GM23338 (cell line): ENCODE results near the gene UPK3BL1. TPM values are rescaled to one million over a fixed set of nuclear protein-coding genes. Genes with fewer than 3 reads are reported as not detected.
"Not testable (repeated sequence)": the region's sequence is repeated elsewhere in the genome, so short reads cannot be mapped to it uniquely, and the experiment has no call there.

Experiments
- ATAC-seq: fragments of 200-7000 bp; cut with Tn5 transposase; 3 replicates; pipeline ENCODE4 v1.9.1; 2020
- DNase-seq: peaks from one replicate; pipeline ENCODE4 v3.0.0-alpha.2; 2015; ENCODE audit warnings: low spot score
- H2AFZ ChIP-seq: fragments of 200-600 bp; sonication (generic); 2 replicates; pipeline ENCODE4 v1.8.0; 2016; ENCODE audit warnings: antibody characterized with exemption, mild to moderate bottlenecking, moderate library complexity
- H3F3A ChIP-seq: fragments of 200-600 bp; sonication (generic); replicated peaks from 2 replicates; pipeline ENCODE4 v1.8.0; 2017; ENCODE audit warnings: antibody characterized with exemption, mixed run types, low read depth
- H3K27ac ChIP-seq: fragments of 200-600 bp; sonication (generic); 2 replicates; pipeline ENCODE4 v1.6.1; 2016; ENCODE audit warnings: low read depth
- H3K27me3 ChIP-seq: fragments of 200-600 bp; sonication (generic); 2 replicates; pipeline ENCODE4 v1.8.0; 2016; ENCODE audit warnings: mild to moderate bottlenecking, mixed run types, moderate library complexity; ENCODE audit not compliant: insufficient read depth
- H3K36me3 ChIP-seq: fragments of 200-600 bp; sonication (generic); 2 replicates; pipeline ENCODE4 v1.8.0; 2016; ENCODE audit warnings: mild to moderate bottlenecking; ENCODE audit not compliant: insufficient read depth
- H3K4me1 ChIP-seq: fragments of 200-600 bp; sonication (generic); 2 replicates; pipeline ENCODE4 v1.8.0; 2016; ENCODE audit warnings: mild to moderate bottlenecking, moderate library complexity; ENCODE audit not compliant: insufficient read depth
- H3K4me2 ChIP-seq: fragments of 200-600 bp; sonication (generic); 2 replicates; pipeline ENCODE4 v1.7.1; 2017; ENCODE audit warnings: mixed run types
- H3K4me3 ChIP-seq: fragments of 200-600 bp; sonication (generic); 2 replicates; pipeline ENCODE4 v1.6.1; 2016; ENCODE audit warnings: mixed run types
- H3K79me2 ChIP-seq: fragments of 200-600 bp; sonication (generic); replicated peaks from 2 replicates; pipeline ENCODE4 v1.8.0; 2017; ENCODE audit warnings: mild to moderate bottlenecking; ENCODE audit not compliant: insufficient read depth
- H3K9me2 ChIP-seq: fragments of 200-600 bp; sonication (generic); 2 replicates; pipeline ENCODE4 v1.8.0; 2017; ENCODE audit not compliant: insufficient read depth
- H4K20me1 ChIP-seq: fragments of 200-600 bp; sonication (generic); replicated peaks from 2 replicates; pipeline ENCODE4 v1.8.0; 2017; ENCODE audit warnings: mild to moderate bottlenecking; ENCODE audit not compliant: insufficient read depth
- H3K27ac Mint-ChIP-seq: 2 replicates; pipeline ENCODE4 v1.8.0; 2020; ENCODE audit warnings: inconsistent platforms, mild to moderate bottlenecking, moderate library complexity, mixed read lengths
- H3K27me3 Mint-ChIP-seq: 3 replicates; pipeline ENCODE4 v1.8.0; 2022; ENCODE audit warnings: low read depth, mild to moderate bottlenecking, moderate library complexity, mixed read lengths, inconsistent platforms; ENCODE audit not compliant: insufficient read depth, poor library complexity
- H3K36me3 Mint-ChIP-seq: 3 replicates; pipeline ENCODE4 v1.8.0; 2021; ENCODE audit warnings: low read depth, mild to moderate bottlenecking, inconsistent platforms, moderate library complexity, mixed read lengths
- H3K4me1 Mint-ChIP-seq: 3 replicates; pipeline ENCODE4 v1.8.0; 2020; ENCODE audit warnings: mild to moderate bottlenecking, inconsistent platforms, mixed read lengths
- H3K4me3 Mint-ChIP-seq: 3 replicates; pipeline ENCODE4 v1.8.0; 2021; ENCODE audit warnings: moderate library complexity, mild to moderate bottlenecking, inconsistent platforms, mixed read lengths
- H3K9me3 Mint-ChIP-seq: 3 replicates; pipeline ENCODE4 v1.8.0; 2020; ENCODE audit warnings: moderate library complexity, mild to moderate bottlenecking, inconsistent platforms, mixed read lengths
- polyA plus RNA-seq: library from polyadenylated mRNA; unstranded; fragments of >200 nt; fragmentation: Nextera tagmentation; extraction: Ambion mirVana; gene quantifications from 2 replicates; pipeline ENCODE4 v1.2.1, GENCODE V29; 2016
- total RNA-seq: library from RNA; depleted of rRNA; stranded (reverse); fragments of >200 nt; shearing (Covaris generic); gene quantifications from 2 replicates; pipeline ENCODE4 v1.2.3, GENCODE V29; 2014

UPK3BL1 gene
- total and polyA plus RNA-seq, 2 experiments from 2014 or later: 7.7 to 12.6 TPM

DNA sequence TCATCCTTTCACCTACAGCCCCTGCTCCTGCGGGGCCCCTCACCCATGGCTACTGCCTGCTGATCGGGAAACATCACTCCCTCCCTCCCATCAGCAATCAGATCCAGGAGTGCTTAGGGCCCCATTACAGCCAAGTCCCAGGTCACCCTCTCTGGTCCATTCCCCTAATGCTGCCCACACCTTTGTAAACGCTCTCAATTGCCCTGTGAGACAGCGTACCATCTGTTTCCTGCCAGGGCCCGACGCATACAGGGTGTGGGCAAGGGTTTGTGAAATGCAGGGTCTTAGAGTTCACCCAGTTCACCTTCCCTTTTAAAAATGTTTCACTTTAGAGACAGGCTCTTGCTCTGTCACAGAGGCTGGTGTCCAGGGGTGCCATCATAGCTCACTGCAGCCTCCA, 8.3 kb downstream of the UPK3BL1 start:
- H3K4me1 Mint-ChIP-seq, ATAC-seq: not testable (repeated sequence)

DNA sequence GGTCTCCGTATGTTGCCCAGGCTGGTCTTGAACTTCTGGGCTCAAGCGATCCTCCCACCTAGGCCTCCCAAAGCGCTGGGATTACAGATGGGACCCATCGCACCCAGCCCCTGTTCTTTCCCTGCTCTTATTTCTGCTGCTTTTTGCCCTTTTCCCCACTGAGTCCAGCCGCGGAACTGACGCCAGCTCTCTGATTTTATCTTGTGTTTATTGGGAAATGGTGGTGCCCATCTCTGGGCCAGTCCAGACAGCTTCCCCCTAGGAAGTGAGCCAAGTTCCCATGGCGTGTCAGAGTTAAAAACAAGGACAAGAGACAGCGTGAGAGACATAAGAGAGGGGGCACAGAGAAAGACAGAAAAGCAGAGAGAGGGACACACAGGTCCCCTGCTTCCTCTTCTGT, 12.0 kb downstream of the UPK3BL1 start:
- not testable (repeated sequence) for H3K36me3 ChIP-seq, H3K4me3 Mint-ChIP-seq, H3K4me3 ChIP-seq, H2AFZ ChIP-seq, H3K27ac Mint-ChIP-seq, DNase-seq, H3K4me1 Mint-ChIP-seq, H3K9me2 ChIP-seq, H3K36me3 Mint-ChIP-seq, H3F3A ChIP-seq, H3K4me2 ChIP-seq, H3K27me3 ChIP-seq, H4K20me1 ChIP-seq, H3K27ac ChIP-seq, ATAC-seq, H3K4me1 ChIP-seq, H3K79me2 ChIP-seq, H3K9me3 Mint-ChIP-seq, H3K27me3 Mint-ChIP-seq

More for the DNA sequence above, 8.3 kb downstream of the UPK3BL1 start:
- H3K27me3 Mint-ChIP-seq, H3K4me1 ChIP-seq, H3K36me3 Mint-ChIP-seq, H4K20me1 ChIP-seq, H3F3A ChIP-seq, H3K36me3 ChIP-seq, H3K27ac Mint-ChIP-seq, H3K4me2 ChIP-seq, H3K9me2 ChIP-seq, H3K79me2 ChIP-seq, H3K4me3 Mint-ChIP-seq, H2AFZ ChIP-seq, H3K27me3 ChIP-seq, H3K27ac ChIP-seq, H3K4me3 ChIP-seq, DNase-seq, H3K9me3 Mint-ChIP-seq: not testable (repeated sequence)

DNA sequence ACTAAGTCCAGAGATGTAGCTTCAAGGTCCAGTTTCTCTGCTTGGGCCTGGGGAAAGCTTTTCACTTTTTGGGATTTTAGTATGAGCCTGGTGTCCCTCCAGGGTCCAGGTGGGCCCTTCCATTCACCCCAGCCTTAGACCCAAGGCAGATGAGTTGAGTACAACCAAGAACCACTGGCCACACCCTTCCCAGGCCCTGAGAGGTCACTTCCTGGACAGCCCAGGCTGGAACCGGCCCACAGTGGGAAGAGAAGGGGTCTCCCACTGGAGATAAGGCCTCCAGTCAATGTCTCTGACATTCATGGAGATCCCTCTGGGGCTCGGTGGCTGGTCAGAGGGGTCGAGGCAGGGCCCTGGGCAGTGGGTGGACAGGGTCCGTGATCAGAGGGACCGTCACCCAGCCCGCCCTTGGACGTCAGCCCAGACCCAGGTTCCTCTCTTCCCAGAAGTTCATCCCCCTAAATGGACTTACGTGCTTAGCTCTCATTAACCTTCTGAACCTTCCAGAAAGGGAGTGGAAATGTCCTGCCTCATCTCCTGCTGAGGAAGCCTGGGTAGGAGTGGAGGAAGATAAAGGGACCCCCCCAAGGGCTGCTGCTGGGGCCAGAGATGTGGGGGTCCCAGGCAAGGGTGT, 15.2 kb downstream of the UPK3BL1 start:
- not testable (repeated sequence) for H2AFZ ChIP-seq, H3K4me1 Mint-ChIP-seq, H3K27ac ChIP-seq, H3K36me3 ChIP-seq, ATAC-seq, H3K36me3 Mint-ChIP-seq, H3K4me1 ChIP-seq, H3F3A ChIP-seq, DNase-seq, H4K20me1 ChIP-seq, H3K4me2 ChIP-seq, H3K9me3 Mint-ChIP-seq, H3K9me2 ChIP-seq, H3K27ac Mint-ChIP-seq, H3K4me3 ChIP-seq, H3K79me2 ChIP-seq, H3K4me3 Mint-ChIP-seq, H3K27me3 Mint-ChIP-seq, H3K27me3 ChIP-seq

DNA sequence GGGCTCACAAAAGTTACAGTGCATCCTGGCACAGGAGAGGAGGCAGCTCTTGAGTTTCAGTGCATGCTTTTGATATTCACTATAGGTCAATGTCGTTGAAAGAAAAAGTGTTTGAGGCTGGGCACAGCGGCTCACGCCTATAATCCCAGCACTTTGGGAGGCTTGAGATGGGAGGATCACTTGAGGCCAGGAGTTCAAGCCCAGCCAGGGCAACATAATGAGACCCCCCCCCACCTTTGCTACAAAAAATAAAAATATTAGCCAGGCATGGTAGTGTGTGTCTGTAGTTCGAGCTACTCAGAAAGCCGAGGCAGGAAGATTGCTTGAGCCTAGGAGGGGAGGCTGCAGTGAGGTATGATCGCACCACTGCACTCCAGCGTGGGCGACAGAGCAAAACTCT, 24.5 kb downstream of the UPK3BL1 start:
- not testable (repeated sequence) for H3K4me1 Mint-ChIP-seq, H3K27me3 ChIP-seq, H3K36me3 ChIP-seq, H2AFZ ChIP-seq, DNase-seq, H3K9me3 Mint-ChIP-seq, H4K20me1 ChIP-seq, ATAC-seq, H3K4me3 ChIP-seq, H3K27ac ChIP-seq, H3K9me2 ChIP-seq, H3K79me2 ChIP-seq, H3K4me2 ChIP-seq, H3K27me3 Mint-ChIP-seq, H3F3A ChIP-seq, H3K4me3 Mint-ChIP-seq, H3K36me3 Mint-ChIP-seq, H3K27ac Mint-ChIP-seq, H3K4me1 ChIP-seq

DNA sequence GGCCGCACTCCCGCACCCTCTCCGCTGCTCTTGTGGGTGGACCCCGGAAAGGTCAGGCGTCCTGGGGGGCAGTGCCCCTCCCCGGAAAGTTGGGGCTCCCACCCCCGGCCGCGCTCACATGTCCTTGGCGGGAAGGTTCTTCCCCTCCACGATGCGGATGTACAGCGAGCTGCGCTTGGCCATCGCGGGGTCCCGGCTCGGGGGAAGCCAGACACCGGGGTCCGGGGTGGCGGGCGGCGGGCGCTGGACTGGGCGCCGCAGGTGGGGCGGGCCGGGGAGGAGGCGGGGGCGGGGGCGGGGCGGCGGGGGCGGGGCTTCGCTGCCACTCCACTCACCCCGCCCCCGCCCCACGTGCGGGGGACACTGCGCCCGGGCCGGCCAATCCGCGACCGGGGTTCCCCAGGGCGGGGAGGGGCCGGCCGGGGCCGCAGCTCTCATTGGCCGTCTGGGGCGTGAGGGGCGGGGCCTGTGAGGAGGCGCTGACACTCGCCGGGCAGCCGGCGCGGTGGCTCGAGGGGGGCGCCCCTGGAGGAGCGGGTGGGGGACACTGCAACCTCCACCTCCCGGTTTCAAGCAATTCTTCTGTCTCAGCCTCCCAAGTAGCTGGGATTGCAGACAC, 26.0 kb downstream of the UPK3BL1 start, which contains the start of gene RASA4:
Gene RASA4 (minus strand): TSS at position 250 of the 619 bp plus-strand sequence. CDS start 67 bp downstream, at position 183.
- not testable (repeated sequence) for H3K4me1 Mint-ChIP-seq, H3K4me1 ChIP-seq, H3K9me2 ChIP-seq, H4K20me1 ChIP-seq, H3K27me3 ChIP-seq, H3K36me3 Mint-ChIP-seq, H3K79me2 ChIP-seq, H3K27me3 Mint-ChIP-seq, H2AFZ ChIP-seq, H3K9me3 Mint-ChIP-seq, H3K36me3 ChIP-seq, H3K27ac ChIP-seq, H3K4me3 Mint-ChIP-seq, H3K27ac Mint-ChIP-seq, H3K4me3 ChIP-seq, H3F3A ChIP-seq, H3K4me2 ChIP-seq
- peak; percentile 78 for ATAC-seq
- DNase-seq: peak; percentile 0

DNA sequence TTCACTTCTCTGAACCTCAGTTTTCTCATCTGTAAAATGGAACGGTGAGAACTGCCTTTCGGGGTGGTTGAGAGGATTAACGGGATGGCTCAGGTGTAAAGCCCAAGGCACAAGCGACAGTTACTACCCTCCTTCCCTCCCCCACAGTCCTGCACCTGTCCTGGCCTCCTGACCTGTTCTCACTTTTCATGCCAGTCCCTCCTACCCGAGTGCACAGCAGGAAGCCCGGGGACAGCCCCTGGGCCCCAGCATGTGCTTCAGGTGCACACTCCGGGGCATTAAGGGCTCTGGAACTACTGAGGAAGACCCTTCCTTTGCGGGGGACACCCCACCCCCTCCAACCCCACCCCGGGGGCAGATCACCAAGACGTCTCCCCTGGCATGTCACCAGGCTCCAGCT, 26.7 kb downstream of the UPK3BL1 start:
- H3K9me3 Mint-ChIP-seq, H3K27me3 Mint-ChIP-seq, H3K4me2 ChIP-seq, H4K20me1 ChIP-seq, H3K79me2 ChIP-seq, H3K36me3 Mint-ChIP-seq, H3K4me1 ChIP-seq, H3K9me2 ChIP-seq, ATAC-seq, H3K36me3 ChIP-seq, H3K27me3 ChIP-seq, H3K27ac Mint-ChIP-seq, H2AFZ ChIP-seq, H3F3A ChIP-seq, H3K27ac ChIP-seq, DNase-seq, H3K4me3 ChIP-seq, H3K4me3 Mint-ChIP-seq, H3K4me1 Mint-ChIP-seq: not testable (repeated sequence)
